GM12891 (cell line): ENCODE data around the gene PITPNM1.

Experiments used
- POLR2A ChIP-seq: IDR thresholded peaks from 2 replicates; pipeline ENCODE4 v1.6.1; 2011; ENCODE audit warnings: low read depth, low read length, control low read depth
- TAF1 ChIP-seq: IDR thresholded peaks from 2 replicates; pipeline ENCODE4 v1.6.1; 2011; ENCODE audit warnings: low read depth, low read length, control low read depth

DNA sequence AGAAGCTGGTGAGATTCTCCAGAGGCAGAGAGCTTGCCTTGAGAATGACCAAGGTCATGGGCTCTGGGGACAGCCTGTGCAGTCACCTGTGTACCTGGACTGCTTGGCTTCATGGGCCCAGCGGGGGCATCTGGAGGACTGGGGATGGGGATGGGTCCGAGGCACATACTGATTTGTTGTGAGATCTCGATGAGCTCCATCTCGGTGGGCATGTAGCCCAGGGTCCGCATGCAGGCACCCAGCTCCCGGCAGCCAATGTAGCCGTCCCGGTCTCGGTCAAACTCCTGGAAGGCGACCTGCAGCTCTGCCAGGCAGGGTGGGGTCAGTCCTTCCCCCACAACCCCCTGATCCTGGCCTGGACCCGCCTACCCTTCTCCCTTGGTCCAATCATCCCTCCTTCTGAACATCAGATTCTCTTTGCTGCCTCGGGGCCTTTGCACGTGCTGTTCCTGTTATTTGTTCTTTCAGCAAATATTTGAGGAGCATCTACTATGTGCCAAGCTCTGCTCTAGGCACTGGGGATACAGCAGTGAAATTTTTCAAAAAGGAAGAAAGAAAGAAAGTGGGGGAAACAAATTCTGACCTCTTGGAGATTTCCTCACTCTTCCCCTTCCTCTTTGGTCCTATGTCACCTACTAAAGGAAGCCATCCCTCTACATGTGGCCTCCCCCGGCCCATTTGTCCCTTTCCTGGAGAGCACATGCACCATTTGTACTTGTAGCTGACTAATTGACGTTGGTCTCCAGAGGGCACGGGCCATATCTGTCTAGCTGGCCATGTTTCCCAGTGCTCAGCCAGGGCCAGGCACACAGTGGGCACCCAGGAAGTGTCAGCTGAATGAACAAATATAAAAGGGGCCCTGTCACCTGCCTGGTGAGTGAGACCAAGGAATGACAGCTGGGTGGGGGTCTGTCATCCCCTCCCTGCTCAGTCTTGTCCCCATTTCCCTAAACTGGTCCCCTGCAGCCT, 16.0 kb upstream of the PITPNM1 start:
- TF ChIP-seq POLR2A (no peak), TAF1 (no peak)
